Mesothelial cell of epicardium (in vitro differentiated cells): ENCODE measurements around the gene GRAMD1A. TPM values are rescaled to one million over a fixed set of nuclear protein-coding genes. Genes with fewer than 3 reads are reported as not detected.

Experiments
- DNase-seq, 2 experiments: peaks; one replicate each; pipeline ENCODE4 v3.0.0; 2021; ENCODE audit warnings: low spot score in 2 of 2; ENCODE audit not compliant: unreplicated experiment in 2 of 2
- H3K27ac Mint-ChIP-seq: 2 replicates; pipeline ENCODE4 v1.8.0; 2021; ENCODE audit warnings: mixed read lengths
- H3K27me3 Mint-ChIP-seq: 2 replicates; pipeline ENCODE4 v1.8.0; 2021; ENCODE audit warnings: low read depth, mixed read lengths
- H3K36me3 Mint-ChIP-seq: 2 replicates; pipeline ENCODE4 v1.8.0; 2021; ENCODE audit warnings: mixed read lengths
- H3K4me1 Mint-ChIP-seq: 2 replicates; pipeline ENCODE4 v1.8.0; 2021; ENCODE audit warnings: mixed read lengths
- H3K4me3 Mint-ChIP-seq: 2 replicates; pipeline ENCODE4 v1.8.0; 2021; ENCODE audit warnings: mild to moderate bottlenecking, moderate library complexity, mixed read lengths
- H3K9me3 Mint-ChIP-seq: 2 replicates; pipeline ENCODE4 v1.8.0; 2021; ENCODE audit warnings: mixed read lengths
- CTCF ChIP-seq: fragments of 200-600 bp; sonication (generic); IDR thresholded peaks from one replicate; pipeline ENCODE4 v1.5.0; 2021; ENCODE audit warnings: antibody characterized with exemption; ENCODE audit not compliant: unreplicated experiment
- total RNA-seq: library from RNA; stranded (reverse); gene quantifications from 3 replicates; pipeline ENCODE4 v1.2.1, GENCODE V29; 2021

GRAMD1A gene
- total RNA-seq, 1 donor from 2014 or later = 129 TPM

- Mint-ChIP-seq H3K4me3 (no peak overlapping the region), H3K4me1 (peaks cover 7% of the 10 kb centered on the region), H3K9me3 (no peaks in the 10 kb centered on the region), H3K27me3 (peaks cover 9% of the 10 kb centered on the region), H3K36me3 (no peaks in the 10 kb centered on the region), H3K27ac (no peak overlapping the region)
- no peak for DNase-seq
- no peak for TF ChIP-seq CTCF
Measured at GRCh38 chr19:35052599-35053190, 52.6 kb downstream of the GRAMD1A start.

- Mint-ChIP-seq H3K27me3 (peaks cover 9% of the 10 kb centered on the region), H3K4me1 (peaks cover 7% of the 10 kb centered on the region), H3K4me3 (no peak overlapping the region), H3K9me3 (no peaks in the 10 kb centered on the region), H3K27ac (no peak overlapping the region), H3K36me3 (no peaks in the 10 kb centered on the region)
- no peak for DNase-seq
- no peak for TF ChIP-seq CTCF
Measured at GRCh38 chr19:35053667-35054293, 53.7 kb downstream of the GRAMD1A start.

DNA sequence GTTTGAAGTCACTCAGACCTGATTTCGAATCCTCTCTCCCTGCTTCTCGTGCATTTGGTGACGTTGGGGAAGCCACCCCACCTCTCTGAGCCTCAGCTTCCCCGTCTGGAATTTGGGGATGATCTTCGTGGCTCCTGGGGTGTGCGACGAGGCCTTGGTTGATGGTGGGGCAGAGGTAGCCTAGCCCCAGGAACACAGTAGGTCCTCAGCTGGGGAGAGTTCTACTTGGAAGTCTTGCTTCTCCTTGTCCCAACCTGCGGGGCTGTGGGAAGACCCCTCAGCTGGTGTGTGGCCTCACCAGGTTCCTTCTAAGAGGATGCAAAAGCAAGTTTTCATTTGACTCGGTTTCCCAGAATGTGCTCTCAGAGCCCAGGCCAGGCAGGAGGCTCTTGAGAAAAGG is 54.5 kb downstream of the GRAMD1A start:
- peaks cover 9% of the 10 kb centered on the region for H3K27me3 Mint-ChIP-seq
- H3K4me3 Mint-ChIP-seq = no peak overlapping the region

GRCh38 chr19:35055715-35056179 is 55.6 kb downstream of the GRAMD1A start:
- TF ChIP-seq CTCF = no peak
- Mint-ChIP-seq H3K27me3 (peaks cover 9% of the 10 kb centered on the region), H3K36me3 (no peaks in the 10 kb centered on the region), H3K27ac (no peak overlapping the region), H3K4me3 (no peak overlapping the region), H3K4me1 (peaks cover 7% of the 10 kb centered on the region), H3K9me3 (no peaks in the 10 kb centered on the region)
- no peak for DNase-seq

More for the DNA sequence above, 54.5 kb downstream of the GRAMD1A start:
- no peak overlapping the region for H3K27ac Mint-ChIP-seq
- H3K4me1 Mint-ChIP-seq = peaks cover 7% of the 10 kb centered on the region
- TF ChIP-seq CTCF = no peak
- no peaks in the 10 kb centered on the region for H3K36me3 Mint-ChIP-seq
- DNase-seq = no peak
- no peaks in the 10 kb centered on the region for H3K9me3 Mint-ChIP-seq

- Mint-ChIP-seq H3K27me3 (peaks cover 9% of the 10 kb centered on the region), H3K27ac (no peak overlapping the region), H3K36me3 (no peaks in the 10 kb centered on the region), H3K4me3 (no peak overlapping the region), H3K4me1 (peaks cover 7% of the 10 kb centered on the region), H3K9me3 (no peaks in the 10 kb centered on the region)
- no peak for TF ChIP-seq CTCF
- DNase-seq = no peak
Measured at GRCh38 chr19:35056513-35057063, 56.5 kb downstream of the GRAMD1A start.
